WERI-Rb-1 (cell line): Measurements from ENCODE around the gene VSIG10.

Source experiments
- DNase-seq: peaks from one replicate; pipeline ENCODE4 v3.0.0-alpha.2; 2020
- H3K27ac ChIP-seq: fragments of 250-450 bp; sonication (Bioruptor Pico); 2 replicates; pipeline ENCODE4 v1.5.1; 2020; ENCODE audit warnings: mild to moderate bottlenecking, moderate library complexity
- H3K27me3 ChIP-seq: fragments of 250-450 bp; sonication (Bioruptor Pico); 2 replicates; pipeline ENCODE4 v1.5.1; 2021; ENCODE audit warnings: mild to moderate bottlenecking, low read depth, moderate library complexity; ENCODE audit not compliant: insufficient read depth, severe bottlenecking
- H3K36me3 ChIP-seq: fragments of 250-450 bp; sonication (Bioruptor Pico); 2 replicates; pipeline ENCODE4 v1.5.1; 2020; ENCODE audit warnings: mild to moderate bottlenecking, moderate library complexity
- H3K4me3 ChIP-seq: 2 replicates; pipeline ENCODE4 v1.5.1; 2011; ENCODE audit warnings: low read depth, mild to moderate bottlenecking, control low read depth, low read length
- H3K9me3 ChIP-seq: fragments of 250-450 bp; sonication (Bioruptor Pico); 2 replicates; pipeline ENCODE4 v1.5.1; 2021; ENCODE audit warnings: mild to moderate bottlenecking, moderate library complexity; ENCODE audit not compliant: severe bottlenecking
- TF ChIP-seq, protein P1 (sequence below): IDR thresholded peaks from 2 replicates; pipeline ENCODE4 v1.5.1; 2011; ENCODE audit warnings: low read depth, mild to moderate bottlenecking, control low read depth, inconsistent platforms, low read length

Gene VSIG10

DNA sequence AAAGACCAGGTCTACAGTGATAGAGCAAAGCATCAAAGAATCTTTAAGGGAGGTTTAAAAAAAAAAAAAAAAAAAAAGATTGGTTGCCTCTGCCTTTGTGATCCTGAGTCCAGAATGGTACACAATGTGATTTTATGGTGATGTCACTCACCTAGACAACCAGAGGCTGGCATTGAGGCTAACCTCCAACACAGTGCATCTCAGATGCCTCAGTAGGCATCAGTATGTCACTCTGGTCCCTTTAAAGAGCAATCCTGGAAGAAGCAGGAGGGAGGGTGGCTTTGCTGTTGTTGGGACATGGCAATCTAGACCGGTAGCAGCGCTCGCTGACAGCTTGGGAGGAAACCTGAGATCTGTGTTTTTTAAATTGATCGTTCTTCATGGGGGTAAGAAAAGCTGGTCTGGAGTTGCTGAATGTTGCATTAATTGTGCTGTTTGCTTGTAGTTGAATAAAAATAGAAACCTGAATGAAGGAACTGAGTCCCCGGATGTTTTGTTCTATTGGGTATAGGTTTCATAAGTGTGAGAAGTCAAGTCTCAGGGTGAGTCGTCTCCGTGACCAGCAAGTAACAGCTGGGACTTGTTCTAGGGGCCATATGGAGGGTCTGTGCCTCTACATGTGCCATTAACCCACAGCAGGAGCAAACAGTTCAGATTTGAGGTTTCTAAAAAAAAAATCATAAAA lies 41.4 kb upstream of the VSIG10 start:
- Histone ChIP-seq H3K9me3 (no peaks in the 10 kb centered on the region), H3K27ac (no peak overlapping the region), H3K27me3 (no peaks in the 10 kb centered on the region), H3K36me3 (peaks cover 3% of the 10 kb centered on the region; the same call in 1 of the 2 replicates), H3K4me3 (no peak overlapping the region)
- DNase-seq: no peak
- TF ChIP-seq, protein P1, sequence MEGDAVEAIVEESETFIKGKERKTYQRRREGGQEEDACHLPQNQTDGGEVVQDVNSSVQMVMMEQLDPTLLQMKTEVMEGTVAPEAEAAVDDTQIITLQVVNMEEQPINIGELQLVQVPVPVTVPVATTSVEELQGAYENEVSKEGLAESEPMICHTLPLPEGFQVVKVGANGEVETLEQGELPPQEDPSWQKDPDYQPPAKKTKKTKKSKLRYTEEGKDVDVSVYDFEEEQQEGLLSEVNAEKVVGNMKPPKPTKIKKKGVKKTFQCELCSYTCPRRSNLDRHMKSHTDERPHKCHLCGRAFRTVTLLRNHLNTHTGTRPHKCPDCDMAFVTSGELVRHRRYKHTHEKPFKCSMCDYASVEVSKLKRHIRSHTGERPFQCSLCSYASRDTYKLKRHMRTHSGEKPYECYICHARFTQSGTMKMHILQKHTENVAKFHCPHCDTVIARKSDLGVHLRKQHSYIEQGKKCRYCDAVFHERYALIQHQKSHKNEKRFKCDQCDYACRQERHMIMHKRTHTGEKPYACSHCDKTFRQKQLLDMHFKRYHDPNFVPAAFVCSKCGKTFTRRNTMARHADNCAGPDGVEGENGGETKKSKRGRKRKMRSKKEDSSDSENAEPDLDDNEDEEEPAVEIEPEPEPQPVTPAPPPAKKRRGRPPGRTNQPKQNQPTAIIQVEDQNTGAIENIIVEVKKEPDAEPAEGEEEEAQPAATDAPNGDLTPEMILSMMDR: no peak

GRCh38 chr12:118144499-118144898 lies 40.7 kb upstream of the VSIG10 start:
- Histone ChIP-seq H3K27me3 (no peaks in the 10 kb centered on the region), H3K36me3 (peaks cover 3% of the 10 kb centered on the region; the same call in 1 of the 2 replicates), H3K4me3 (no peak overlapping the region), H3K9me3 (no peaks in the 10 kb centered on the region), H3K27ac (no peak overlapping the region)
- no peak for DNase-seq
- TF ChIP-seq, protein P1: no peak

GRCh38 chr12:118140825-118141224 lies 37.0 kb upstream of the VSIG10 start:
- no peak overlapping the region for H3K27ac ChIP-seq
- H3K27me3 ChIP-seq: no peaks in the 10 kb centered on the region
- H3K36me3 ChIP-seq: peaks cover 3% of the 10 kb centered on the region; the same call in 1 of the 2 replicates
- DNase-seq: no peak
- no peak overlapping the region for H3K4me3 ChIP-seq
- H3K9me3 ChIP-seq: no peaks in the 10 kb centered on the region
- TF ChIP-seq, protein P1: no peak

GRCh38 chr12:118137148-118137678 lies 33.4 kb upstream of the VSIG10 start:
- H3K27ac ChIP-seq: no peak overlapping the region
- H3K36me3 ChIP-seq: peaks cover 3% of the 10 kb centered on the region; the same call in 1 of the 2 replicates
- no peak for DNase-seq
- no peaks in the 10 kb centered on the region for H3K27me3 ChIP-seq
- H3K4me3 ChIP-seq: no peak overlapping the region
- H3K9me3 ChIP-seq: peaks cover 3% of the 10 kb centered on the region
- TF ChIP-seq, protein P1: no peak

DNA sequence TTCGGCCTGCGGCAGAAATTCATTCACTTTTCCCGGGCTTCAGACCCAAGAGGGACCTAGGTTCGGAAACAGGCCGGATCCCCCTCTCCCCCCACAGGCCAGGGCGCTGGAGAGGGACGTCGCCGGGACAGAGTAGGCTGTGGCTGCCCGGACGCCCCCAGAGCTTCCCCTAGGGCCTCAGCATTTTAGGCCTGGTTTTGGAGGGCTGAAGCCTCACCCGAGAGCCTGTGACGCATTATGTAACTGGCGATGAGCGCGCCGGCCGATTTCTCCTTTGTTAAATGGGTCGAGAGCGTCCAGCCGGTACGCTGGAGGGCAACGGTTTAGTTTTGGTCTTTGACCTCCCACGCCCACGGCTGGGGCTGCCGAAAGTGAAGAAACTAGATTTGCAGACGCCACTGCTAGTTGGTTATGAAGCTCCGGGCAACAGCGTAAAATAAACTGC lies 32.8 kb upstream of the VSIG10 start:
- Histone ChIP-seq H3K9me3 (peaks cover 3% of the 10 kb centered on the region), H3K4me3 (peak overlapping the region; percentile 66), H3K36me3 (peaks cover 3% of the 10 kb centered on the region; the same call in 1 of the 2 replicates), H3K27ac (no peak overlapping the region; the same call in 1 of the 2 replicates), H3K27me3 (no peaks in the 10 kb centered on the region)
- DNase-seq: no peak
- TF ChIP-seq, protein P1: no peak
